Raji (cell line): ENCODE measurements around the gene TMEM141.

Source experiments
- POLR2A ChIP-seq: IDR thresholded peaks from 2 replicates; pipeline ENCODE4 v1.6.1; 2011; ENCODE audit warnings: low read depth, low read length, control low read depth; ENCODE audit not compliant: insufficient read depth

TMEM141 gene

DNA sequence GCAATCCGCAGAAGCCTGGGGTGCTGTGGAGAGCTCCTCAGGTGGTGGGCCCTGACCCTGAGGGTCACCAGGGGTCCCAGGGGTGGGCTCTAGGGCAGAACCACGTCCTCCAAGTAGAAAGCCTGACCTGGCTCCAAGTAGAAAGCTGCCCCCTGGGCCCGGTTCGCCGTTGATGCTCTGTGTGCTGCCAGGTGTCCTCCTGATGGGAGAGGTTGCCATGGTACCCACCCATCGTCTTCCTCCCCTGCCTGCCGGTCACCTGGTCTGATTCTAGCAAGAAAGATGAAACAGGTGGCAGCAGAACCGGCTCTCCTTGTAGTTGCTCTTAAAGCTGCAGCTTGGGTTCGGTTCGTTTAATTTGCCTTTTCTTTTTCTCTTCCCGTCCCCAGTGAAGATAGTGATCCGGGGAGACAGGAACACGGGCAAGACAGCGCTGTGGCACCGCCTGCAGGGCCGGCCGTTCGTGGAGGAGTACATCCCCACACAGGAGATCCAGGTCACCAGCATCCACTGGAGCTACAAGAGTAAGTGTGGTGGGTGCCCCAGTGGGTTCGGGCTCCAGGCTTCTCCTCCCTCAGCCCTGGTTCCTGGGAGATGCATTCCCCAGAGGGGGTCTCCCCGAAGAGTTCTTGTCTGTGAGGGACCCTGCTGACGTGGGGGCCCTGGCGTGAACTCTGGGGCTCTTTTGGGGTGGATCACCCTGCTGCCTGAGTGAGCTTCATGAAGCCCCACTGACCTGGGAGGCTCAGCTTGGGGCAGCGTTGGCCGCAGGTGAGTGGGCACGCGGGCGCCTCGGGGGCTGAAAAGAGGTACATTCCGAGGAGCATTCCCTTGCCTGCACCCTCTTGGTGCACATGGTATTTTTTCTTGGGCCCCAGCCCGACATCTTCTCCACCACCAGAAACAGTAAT lies 32.2 kb downstream of the TMEM141 start:
- no peak for TF ChIP-seq POLR2A

GRCh38 chr9:136824496-136825225 lies 33.5 kb downstream of the TMEM141 start:
- no peak for TF ChIP-seq POLR2A

DNA sequence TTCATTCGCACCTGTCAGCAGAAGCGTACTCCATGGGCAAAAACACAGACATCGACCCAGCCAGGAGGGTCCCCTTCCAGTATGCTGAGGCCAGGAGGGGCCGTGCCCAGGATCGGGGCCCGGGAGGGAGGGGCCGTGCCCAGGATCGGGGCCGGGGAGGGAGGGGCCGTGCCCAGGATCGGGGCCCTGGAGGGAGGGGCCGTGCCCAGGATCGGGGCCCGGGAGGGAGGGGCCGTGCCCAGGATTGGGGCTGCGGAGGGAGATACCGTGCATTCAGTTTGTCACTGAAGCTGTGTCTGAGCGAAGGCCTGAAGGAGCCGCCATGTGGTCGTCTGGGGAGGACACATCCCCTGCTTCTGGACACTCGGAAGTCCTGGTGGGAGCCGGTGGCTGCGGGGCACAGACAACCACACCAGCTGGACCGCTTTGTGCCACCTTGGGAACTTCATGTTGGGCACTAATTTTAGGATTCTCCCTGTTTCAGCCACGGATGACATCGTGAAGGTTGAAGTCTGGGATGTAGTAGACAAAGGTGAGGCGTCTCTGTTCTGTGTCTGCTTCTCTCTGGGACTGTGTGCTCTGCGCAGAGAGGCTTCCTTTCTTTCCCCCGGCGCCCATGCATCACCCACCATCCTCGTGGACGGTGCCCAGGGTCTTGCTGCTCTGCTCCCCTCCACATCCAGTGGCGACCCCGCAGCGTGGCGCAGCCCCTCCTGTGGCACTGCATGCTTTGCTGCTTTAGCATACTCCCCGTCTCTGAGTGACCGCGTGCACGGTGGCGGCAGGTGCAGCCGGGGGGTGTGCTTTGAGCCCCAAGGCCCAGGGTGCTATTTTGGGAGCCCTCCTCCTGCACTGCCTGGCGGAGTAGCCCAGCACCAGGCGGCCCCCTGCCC lies 34.4 kb downstream of the TMEM141 start:
- TF ChIP-seq POLR2A: no peak

DNA sequence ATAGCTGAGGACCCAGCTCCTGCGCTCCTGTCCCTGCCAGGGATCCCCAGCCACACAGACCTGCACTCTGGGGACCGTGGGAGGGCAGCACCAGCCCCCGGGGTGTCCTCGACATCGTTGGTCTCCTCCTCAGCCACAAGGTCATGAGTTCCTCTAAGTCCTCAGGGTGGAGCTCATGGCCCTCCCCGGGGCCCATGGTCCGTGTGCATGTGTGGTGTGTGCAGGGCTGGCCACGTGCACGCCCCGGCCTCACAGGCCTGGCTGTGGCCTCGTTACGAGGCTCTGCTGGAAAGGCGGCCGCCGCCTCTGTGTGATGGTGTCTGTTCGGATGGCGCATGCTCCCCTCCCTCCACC lies 35.0 kb downstream of the TMEM141 start:
- no peak for TF ChIP-seq POLR2A

DNA sequence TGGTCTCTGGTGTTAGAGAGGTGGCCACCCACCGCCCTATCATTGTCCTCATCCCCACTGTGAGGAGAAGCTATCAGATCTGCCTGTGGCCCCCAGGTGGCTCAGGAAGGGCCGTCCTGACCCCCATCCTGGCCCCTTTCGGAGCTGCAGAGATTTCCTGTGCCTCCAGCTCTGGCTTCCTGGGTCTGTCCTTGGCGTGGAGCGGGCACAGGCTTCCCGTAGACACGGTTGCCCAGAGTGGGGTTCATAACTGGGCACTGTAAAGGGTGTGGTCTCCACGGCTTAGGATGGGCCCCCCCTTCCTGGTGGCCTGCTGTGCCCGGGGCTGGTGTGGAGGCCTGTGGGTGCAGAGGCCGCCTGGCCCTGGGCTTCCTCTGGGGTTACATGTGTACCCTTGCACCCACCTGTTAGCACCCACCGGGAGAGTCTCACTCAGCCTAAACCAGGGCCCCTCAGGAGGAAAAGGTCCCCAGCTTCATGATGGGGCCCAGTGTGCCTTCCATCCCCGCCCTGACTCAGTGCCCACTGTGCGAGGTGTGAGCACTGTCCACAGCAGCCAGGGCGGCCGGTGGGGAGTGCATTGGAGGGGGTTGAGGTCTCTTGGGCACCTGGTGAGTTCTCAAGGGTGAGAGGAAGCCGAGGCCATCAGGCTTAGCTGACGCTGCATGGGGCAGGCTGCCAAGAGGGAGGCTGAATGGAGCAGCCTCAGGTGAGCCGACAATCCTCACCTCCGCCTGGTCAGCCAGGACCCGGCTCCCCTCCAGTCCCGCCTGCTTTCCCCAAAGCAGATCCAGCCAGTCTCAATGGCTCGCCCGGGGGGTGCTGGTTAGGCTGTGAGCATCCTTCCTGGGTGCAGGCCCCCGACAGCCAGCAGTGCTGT lies 35.8 kb downstream of the TMEM141 start:
- TF ChIP-seq POLR2A: no peak

DNA sequence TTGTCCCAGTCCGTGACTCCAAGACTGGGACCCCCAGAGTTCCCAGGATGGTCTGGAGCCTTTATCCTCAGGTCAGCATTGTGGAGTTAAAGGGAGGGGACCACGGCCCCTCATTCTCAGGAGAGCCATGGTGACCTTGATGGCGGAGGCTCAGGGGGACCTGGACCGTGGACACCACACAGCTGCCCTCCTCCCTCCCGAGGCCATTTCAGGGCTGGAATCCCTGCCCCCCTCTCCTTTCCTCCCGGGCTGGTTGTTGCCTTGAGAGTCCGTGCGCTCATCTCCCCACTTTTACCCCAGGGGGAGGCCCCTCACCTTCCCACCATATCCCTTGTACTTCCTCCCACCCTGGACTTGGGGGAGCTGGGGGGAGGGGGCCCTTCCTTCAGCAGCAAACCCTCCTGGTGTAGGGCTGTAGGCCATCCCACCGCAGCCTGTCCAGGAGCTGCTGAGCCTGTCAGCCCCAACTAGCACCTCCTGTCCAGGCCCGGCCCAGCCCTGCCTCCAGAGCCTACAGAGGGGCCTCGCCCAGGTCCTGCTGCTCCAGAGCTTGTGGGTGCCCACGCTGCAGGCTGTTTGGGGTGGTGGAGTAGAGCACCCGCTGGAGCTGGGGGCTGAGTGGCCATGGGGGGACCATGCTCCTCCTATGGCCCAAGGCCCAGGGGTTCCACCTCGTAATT lies 36.8 kb downstream of the TMEM141 start:
- TF ChIP-seq POLR2A: no peak

DNA sequence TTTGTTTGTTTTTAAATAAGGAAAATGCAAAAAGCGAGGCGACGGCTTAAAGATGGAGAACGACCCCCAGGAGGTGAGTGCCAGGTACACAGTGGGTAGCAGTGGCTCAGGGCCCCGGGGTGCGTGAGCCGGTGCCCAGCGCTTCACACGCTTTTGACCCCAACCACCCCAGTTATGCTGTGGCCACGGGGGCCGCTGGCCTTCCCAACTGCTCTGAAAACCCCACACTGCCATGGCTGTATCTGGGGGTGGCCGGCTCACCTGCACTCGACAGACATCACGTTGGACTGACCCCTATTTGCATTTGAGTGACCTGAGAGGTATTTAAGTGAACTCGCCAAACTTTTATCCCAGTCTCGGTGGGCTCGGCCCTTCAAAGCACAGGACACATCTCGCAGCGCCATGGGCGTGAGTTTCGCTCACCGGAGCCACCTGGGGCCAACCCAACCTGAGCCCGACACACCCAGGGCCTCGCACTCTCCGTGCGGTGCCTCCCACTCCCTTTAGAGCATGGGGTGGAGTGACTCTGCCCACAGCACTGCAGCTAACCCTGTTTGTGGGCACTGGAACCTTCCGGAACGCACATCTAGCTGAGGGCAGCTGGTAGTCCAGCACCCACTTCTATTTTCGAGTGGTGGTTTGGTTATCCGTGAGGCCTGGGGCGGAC lies 37.5 kb downstream of the TMEM141 start:
- TF ChIP-seq POLR2A: no peak

- TF ChIP-seq POLR2A: no peak
These were observed 38.3 kb downstream of the TMEM141 start for GRCh38 chr9:136829412-136829811.

GRCh38 chr9:136829981-136830885 lies 39.1 kb downstream of the TMEM141 start:
- no peak for TF ChIP-seq POLR2A

GRCh38 chr9:136831002-136831719 lies 40.0 kb downstream of the TMEM141 start:
- no peak for TF ChIP-seq POLR2A

- no peak for TF ChIP-seq POLR2A
These were observed 40.6 kb downstream of the TMEM141 start for GRCh38 chr9:136831720-136832104.

- no peak for TF ChIP-seq POLR2A
These were observed 41.4 kb downstream of the TMEM141 start for GRCh38 chr9:136832581-136832980.
